Measurements from ENCODE around the gene HMCN1.

The HMCN1 gene

DNA sequence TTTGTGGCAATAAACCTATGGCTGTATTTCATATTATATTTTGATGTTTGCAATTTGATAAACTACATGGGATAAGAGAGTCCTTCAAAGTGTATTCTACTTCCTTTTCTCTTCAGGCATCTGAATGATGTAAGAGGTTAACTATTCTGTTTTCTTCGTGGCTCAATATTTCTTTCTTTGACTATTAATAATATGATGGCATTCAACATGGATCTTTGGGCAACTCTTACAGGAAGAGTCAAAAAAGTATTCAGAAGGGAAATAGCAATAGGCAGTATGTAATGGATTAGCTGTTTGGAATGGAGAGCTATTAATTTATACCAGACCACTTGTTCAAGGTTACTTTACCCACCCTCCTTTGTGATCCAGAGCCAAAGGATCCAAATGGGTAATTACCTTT is 74.4 kb downstream of the HMCN1 start:
- DNase-seq, result no peak

DNA sequence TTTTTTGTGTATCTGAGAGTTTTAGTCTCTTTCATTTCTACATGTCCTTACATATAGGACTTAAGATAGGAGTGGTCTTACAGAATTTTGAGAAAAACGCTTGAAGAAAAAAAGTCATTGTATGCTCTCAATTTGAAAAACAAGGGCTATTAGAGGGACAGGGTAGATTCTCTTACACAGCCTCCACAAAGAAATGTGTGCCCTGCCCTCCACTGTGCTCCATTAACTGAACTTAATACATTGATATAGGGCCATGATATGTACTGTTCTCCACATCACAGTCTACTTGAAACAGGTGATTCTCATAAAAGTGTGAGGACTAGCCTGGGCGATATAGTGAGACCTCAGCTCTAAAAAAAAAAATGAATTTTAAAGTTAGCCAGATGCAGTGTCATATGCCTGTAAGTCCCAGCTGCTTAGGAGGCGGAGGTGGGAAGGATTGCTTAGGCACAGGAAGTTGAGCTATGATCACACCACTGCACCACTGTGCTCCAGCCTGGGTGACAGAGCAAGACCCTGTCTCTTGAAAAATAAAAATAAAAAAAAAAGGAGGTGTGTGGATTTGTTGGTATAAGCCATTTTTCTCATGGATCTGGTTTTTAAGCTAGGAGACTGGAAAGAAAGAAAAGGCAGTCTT is 77.0 kb downstream of the HMCN1 start:
- no peak for DNase-seq

DNA sequence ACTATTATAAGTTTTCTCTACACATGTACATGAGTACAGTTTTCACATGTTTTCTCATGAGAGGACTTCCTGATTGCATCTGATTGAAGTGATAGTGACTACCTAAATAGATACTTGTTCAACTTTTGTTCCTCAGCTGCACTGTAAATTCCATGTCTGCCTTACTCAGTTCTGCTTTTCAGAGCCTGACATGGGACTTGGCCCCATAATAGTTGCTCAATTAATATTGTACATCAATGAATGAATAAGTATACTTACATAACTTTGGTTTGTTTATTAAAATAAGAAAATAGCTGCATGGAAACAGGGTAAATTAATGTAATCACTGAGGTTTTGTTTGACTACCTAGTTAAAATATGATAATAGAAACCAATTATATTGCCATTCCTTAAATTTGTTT is 78.7 kb downstream of the HMCN1 start:
- no peak for DNase-seq

DNA sequence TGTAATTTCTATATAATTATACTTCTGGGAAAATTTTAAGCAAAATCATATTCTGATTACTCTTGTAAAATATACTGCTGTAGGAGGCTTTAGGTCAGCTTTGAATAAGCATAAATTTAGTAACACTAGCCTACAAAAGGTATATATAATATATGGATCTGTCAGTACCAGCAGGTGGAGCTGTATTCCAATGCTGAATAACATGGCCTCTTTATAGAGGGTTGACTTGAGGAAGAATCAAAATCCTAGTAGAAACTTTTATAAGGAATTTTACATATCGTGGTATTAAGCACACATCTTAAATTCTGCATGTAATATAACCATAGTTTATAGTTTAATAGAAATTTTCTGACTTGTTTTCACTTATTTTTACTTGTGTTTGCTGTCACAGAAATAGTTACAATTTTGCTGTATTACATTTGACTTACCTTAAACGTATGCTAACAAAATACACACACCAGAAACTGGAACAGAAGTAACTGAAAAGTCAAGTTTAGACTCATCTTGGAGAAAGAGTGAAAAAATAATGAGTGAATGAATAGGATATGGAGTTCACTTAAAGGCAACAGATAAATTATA is 79.3 kb downstream of the HMCN1 start:
- DNase-seq, result no peak

DNA sequence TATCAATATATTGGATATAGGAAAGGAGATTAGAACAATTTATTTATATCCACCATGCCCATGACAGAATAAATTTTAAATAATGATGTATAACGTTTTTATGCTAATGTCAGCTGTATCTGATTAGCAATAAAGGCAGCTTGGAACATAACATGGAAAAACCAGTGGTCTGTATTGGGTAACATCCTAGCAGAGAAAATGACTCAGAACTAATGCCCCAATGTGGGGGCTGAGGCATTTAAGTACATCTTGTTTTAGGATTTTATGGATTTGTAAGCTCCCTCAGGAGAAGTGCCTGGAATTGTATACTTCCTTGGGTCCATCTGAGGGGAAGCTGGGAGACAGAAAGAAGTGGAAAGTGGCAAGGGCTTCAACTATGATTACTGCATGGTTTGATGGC is 82.3 kb downstream of the HMCN1 start:
- DNase-seq, result no peak

DNA sequence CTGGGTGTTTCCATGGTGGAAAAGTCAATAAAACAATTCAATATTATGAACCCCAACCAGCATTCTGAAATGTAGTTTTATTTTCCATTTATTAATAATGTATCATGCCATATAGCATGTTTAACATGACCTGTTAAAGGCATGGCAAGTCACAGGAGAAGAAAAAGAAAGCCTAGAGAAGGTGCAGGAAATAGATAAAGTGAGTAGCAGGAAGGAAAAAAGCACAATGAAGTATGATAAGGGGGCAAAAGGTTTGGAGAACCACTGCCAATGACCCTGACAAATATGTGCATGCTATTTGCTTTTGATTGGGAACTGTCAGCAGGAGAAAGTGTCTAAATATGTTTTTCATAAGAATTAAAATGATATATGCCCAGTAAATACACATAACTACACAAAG is 85.6 kb downstream of the HMCN1 start:
- no peak for DNase-seq

DNA sequence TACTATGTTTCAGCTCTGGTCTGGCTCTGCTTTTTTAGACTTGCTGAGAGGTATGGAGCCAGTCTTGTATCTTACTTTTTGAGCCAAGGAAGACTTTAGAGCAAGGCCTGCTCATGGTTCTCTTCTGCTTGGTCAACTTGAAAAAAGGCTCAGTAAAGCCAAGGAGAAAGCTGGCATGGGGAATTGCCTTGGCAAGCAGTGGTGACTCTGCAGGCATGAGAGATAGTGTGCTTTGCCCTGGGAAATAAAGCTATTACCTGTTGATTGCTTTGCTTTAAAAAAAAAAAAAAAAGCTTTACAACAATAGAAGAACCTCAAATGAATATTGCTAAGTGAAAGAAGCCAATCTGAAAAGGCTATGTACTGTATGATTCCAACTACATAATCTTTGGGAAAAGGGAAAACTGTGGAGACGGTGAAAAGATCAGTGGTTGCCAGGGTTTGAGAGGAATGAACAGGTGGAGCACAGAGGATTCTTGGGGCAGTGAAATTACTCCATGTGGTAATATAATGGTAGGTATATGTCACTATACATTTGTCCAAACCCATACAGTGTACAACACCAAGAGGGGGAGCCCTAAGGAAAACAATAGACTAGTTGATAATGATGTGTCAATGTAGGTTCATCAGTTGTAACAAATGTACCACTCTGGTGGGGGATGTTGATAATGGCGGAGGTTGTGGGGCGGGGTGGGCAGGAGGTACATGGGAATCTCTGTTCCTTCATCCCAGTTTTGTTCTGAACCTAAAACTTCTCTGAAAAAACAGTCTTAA is 87.6 kb downstream of the HMCN1 start:
- DNase-seq, result no peak

DNA sequence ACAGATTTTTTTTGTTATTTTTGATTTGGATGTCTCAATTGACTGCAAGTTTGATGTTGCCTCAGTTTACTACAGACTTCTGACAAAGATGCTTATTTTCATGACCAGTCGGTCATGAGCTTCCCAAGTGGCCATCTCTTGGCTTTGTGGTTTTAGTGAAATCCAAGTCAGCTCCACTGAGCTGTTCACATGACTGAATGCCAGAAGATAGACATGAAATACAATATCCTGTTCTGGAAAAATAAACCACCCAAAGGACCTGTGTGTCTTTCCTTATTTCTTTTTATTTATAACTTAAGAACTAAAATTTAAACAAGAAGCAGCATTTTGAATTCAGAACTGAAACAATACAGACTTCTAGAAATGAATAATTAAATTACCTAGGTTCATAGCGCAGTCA is 89.3 kb downstream of the HMCN1 start:
- no peak for DNase-seq

DNA sequence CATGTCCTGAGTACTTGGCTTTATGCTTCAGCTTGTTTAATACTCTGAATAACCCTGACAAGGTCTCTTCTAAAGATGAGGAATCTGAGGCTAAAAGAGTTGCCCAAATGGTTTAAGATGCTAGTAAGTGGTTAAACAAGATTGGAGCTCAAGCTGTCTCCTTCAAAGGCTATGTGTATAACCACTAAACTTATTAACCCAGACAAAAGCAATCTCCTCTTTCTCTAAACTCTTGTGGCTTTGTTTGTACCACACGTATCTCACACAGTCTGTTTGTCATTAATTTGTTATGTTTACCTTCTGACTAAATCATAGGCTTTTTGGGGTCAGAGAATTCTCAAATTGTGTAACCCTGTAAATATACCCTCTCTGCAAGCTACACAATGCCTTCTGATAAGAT is 89.9 kb downstream of the HMCN1 start:
- DNase-seq, result no peak

DNA sequence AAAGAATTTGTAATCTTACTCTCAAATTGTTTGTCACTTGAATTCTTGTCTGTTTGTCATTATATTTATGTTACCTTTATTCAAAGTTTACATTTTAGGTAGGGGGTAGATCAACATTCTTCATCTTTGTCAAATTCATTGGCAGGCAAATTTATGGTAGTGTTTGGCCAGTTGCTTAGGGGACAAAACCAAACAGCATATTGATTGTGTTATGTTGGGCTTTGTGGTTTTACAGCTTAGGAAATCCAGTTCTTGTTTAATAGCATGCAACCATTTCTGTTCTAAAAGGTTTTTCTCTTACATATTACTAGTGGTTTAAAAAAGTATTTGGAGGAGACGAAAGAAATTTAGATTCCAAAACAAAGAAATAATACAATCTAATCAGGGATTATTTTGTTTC is 91.4 kb downstream of the HMCN1 start:
- DNase-seq, result no peak

DNA sequence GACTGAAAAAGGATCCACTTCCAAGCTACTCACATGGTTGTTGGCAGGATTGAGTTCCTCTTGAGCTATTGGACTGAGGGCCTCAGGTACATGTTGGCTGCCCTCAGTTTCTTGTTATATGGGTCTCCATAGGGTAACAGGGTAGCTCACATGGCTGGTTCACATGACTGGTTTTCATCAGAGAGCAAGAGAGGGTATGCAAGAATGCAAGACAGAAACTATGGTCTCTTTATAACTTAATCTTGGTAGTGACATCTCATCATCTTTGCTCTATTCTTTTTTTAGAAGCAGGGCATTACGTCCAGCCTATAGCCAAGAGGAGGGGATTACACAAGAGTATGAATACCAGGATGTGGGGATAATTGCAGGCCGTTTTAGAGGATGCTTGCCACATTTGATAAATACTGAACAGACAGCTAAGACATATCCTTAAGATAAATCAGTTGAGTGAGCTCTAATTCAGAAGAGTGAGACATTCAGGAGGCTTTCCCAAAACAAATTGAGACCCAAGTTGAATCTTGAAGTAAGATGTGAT is 100.2 kb downstream of the HMCN1 start:
- no peak for DNase-seq

DNA sequence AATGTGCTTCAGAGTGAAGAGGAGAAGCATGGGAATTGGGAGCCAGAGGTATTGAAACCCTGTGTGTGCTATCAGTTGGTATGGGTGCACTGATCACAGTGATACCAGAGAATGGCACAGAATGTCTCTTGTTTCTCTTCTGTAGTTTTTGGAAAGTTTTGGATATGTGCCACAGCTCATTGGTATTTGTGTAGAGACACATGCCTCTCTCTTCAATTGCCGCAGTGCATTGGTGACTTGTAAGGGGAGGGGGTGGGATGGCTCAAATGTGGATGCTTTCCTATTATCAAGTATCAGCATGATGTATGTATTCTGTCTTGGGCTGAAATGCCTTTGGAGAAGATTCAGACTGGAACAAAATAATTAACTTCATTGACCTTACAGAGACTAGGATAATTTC is 101.0 kb downstream of the HMCN1 start:
- DNase-seq, result no peak

DNA sequence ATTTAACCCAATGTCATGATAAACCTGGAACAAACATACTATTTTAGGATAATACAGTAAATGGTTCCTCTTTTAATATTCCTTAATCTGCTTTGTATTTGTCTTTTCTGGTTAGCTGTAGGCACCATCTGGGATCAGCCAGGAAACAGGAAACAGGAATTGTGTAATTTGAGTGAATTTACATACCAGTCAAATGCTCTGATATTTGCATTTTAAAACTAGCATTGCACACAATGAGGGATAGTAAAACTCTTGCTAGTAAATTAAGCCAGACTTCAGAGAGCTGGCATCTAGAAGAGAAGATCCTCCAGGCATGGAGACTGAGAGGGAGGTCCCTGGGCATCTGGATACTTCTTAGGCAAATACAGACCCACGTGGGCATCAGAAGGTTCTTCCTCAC is 103.5 kb downstream of the HMCN1 start:
- DNase-seq, result no peak

DNA sequence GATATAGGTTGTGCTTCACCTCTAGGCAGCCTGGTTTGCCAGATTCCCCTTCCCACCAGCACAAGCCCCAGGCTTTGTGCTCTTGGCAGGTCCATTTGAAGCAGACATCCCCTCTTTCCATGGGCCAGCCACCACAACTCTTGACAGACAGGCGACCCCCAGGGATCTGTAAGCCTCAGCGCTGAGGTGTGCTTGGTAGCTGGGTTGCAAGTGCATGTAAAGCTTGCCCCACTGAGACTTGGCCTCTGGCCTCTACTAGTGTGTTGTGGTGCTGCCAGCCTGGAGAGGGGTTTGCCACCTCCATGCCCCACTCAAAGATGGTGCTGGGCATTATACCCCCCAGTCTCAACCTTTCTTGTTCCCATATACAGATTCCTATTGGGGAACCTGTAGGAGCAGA is 103.9 kb downstream of the HMCN1 start:
- no peak for DNase-seq

DNA sequence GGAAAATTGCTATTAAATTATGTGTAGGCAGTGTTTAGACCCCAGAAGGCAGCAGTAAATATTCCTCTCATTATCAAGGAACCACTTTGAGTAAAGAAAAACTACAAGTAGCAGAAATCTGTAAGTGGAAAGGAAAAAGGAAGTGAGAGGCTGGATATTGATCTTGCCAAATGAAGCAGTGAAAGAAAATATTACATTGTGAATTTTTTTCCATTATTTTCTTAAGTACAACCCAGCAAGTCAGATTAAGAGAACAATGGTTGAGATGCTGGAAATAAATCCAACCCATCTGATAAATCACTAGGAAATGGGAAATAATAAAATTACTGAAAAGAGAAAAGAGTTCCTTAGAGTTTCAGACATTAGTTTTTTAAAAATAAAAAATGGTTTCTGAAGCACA is 106.7 kb downstream of the HMCN1 start:
- no peak for DNase-seq

DNA sequence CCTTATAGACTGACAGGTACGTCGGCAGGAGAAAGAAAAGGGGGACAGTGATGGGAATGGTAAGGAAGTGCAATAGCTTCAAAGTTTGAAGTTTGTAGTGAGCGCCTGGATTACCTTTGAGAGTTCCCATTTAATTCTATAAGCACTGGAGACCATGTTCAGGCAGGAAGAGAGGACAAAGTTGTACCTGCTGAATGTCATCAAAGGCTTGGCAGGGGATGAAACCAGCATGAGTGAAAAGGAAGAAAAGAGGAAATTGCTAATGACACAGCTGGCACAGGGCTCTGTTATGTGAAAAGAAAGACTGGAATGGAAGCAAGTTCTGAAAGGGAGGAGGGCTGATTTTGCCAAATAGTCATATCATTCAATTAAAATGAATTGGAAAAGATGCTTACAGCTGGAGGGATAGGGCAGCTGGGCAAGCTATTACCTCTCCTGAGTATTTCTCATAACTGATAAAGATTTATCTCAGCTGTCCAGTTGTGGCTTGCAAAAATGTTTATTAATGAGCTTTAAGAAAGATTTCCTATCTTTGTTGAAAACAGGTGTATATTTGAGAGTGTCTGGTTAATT is 109.2 kb downstream of the HMCN1 start:
- DNase-seq, result no peak

DNA sequence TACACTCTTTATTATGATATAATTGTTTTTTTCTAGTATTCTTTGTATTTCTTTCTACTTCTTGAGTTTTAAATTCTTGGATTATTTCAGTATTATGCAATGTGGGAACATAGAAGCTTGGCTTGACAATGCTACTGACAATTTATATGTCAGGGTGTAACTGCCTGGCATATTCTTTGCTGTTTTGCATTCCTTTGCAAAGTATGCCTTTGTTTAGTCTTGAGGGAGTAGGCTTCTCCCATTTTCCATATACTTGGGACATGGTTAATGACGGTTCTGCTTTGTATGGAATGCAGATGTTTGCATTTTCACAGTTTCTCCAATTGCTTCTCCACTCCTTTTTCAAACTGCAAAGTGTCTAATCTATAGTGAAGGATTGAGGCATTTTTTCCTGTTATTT is 109.8 kb downstream of the HMCN1 start:
- DNase-seq, result no peak

DNA sequence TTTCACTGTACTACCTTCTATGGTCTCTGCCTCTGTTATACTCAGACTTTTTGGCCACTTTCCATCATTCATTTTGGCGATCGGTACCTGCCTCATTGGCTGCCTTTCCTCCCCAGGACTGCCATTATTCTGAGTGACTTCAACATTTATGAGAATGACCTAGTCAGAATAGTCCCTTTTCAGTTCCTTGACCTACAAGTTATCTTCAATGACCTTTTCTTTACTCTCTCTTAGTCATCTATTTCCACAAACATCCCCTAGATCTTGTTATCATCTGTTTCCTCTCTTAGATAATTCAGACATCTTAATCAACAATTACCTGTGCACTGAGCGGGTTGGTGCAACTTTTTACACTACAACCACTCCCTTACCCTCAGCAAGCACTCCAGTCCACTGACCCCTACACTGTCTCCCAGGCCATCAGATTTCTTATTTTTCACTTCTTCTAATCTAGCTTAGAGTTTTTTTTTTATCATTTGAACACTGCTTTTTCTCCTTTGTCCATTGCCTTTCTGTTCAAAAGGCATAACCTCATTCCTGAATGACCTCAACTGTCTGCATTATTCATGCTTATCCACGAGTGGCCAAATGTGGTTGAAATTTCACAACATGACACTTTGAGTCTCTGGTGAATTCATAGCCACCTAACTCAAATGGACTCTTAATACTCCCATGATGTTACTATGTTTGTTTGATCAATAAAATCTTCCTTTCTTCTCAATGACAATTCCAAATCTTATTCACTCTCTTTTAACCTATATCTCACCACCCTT is 112.7 kb downstream of the HMCN1 start:
- DNase-seq, result no peak

DNA sequence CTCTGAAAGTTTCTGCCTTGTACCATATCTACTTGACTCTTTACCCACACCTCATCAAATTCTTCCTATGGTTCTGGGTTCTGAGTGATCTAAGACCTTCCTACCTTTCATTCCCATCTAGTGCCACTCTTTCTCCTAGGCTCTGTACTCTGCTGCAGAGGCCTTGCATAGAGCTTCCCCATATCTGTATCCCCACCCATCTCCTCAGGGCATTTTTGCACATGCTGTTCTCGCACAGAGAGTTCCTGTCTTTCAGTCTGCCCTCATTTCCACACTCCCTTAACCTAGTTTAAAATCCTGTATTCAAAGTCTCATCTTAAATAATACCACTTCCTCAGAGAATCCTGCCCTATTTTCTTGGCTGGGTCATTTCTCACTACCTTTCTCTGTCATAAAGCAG is 114.8 kb downstream of the HMCN1 start:
- no peak for DNase-seq

DNA sequence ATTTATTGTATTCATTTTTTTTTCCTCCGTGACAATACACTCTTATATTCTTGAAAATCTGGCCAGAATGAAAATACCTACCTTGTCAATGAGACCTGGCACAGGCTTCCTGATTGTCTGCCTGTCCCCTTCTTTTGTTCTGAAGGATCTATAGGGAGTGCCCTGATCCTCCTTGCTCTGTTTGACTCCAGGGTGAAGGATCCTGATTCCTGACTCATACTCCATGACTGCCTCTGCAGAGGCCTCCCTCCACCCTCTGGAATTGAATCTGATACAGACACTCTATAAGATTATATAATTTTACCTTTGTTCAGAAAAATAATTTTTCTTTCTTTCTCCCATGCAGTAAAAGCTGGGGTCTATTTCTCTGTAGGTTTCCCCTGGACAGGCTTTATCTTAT is 116.2 kb downstream of the HMCN1 start:
- DNase-seq, result no peak

DNA sequence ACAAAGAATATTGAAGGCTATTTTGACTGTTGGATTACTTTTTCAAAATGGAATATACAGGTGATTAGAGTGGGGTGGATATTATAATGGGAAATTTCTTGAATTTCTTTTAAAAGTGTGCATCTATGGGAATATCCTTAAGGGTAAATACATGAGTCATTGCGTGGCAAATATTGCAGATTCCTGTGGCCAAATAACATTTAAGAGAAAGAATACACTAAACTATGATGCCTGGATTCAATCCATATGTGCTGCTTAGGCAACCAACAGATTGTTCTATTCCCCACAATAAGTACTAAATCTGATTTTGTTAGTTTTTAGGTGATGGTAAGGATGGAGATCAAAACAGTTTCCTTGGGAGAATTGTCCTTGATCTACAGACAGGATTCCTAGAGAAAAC is 119.5 kb downstream of the HMCN1 start:
- no peak for DNase-seq

DNA sequence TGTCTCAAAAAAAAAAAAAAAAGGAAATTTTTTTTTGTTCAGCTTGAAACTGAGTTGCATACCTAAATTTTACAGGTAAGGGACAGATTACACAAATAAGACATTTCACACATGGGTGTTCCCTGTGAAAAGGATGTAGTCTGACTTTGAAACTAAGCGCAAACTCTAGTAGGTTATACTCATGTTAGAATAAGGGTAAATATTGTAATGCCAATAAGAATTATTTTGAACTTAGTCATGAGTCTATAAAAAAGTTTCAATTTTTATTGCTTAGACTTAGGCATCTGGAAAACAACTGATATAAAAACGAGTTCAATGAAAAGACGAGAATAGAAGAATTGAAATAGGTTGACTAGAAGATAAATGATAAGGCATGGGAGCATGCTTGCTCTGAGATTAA is 122.3 kb downstream of the HMCN1 start:
- no peak for DNase-seq

DNA sequence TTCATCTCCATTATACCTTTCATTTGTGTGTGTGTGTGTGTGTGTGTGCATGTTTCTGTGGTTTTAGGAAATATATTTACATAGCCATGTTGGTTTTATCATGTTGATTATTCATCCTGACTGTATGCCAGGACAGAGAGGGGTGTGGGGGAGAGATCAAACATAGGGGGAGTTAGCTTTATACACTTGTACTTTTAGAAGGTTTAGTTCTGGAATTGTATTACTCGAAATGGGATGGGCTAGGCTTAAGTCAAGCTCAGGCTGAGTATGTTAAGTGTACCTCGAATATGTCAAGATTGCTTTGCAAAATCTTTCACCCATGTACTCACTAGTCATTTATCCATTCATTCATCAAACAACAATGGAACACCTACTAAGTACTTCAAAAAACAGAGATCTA is 123.3 kb downstream of the HMCN1 start:
- DNase-seq, result no peak

All from activated CD4-positive, alpha-beta T cell treated with anti-CD3 and anti-CD28 coated beads, Interleukin-2, amount 50 U/mL, for 4 hours (primary cell).